ENCODE results near the gene IKBKE. TPM values are rescaled to one million over a fixed set of nuclear protein-coding genes. Genes with fewer than 3 reads are reported as not detected.

IKBKE gene
- polyA plus RNA-seq, 1 donor (not counting 4 experiments of a cell fraction or from before 2014, with no cell fraction given) = 8.9 TPM

- H3K4me2 ChIP-seq (ENCODE audit: control insufficient read depth, extremely low read depth, insufficient read depth, low read depth, low read length) = peak overlapping the region; percentile 73
- FAIRE-seq (no peak), DNase-seq (ENCODE audit: low read depth, low spot score) (no peak)
- no peak overlapping the region for H3K27ac ChIP-seq (ENCODE audit: control insufficient read depth, insufficient read depth, low read length)
- H3K27me3 ChIP-seq (ENCODE audit: control insufficient read depth, extremely low read depth, insufficient read depth, low read length) = no peaks in the 10 kb centered on the region
- TF ChIP-seq CTCF (optimal IDR thresholded peaks at IDR 0.05 in 1 of 3, IDR thresholded peaks at IDR 0.05 in 1 of 3, conservative IDR thresholded peaks at IDR 0.05 in 1 of 3; ENCODE audit: extremely low read depth in 1 of 3, insufficient read depth in 2 of 3, low read length in 3 of 3) (no peak), EZH2 (IDR thresholded peaks at IDR 0.05; ENCODE audit: low read length) (no peak)
- peaks cover 31% of the 10 kb centered on the region for H3K4me1 ChIP-seq (ENCODE audit: control insufficient read depth, extremely low read depth, insufficient read depth, low read length)
- H3K9me3 ChIP-seq (ENCODE audit: control insufficient read depth, low read depth, low read length) = no peaks in the 10 kb centered on the region
- H3K36me3 ChIP-seq (ENCODE audit: control insufficient read depth in 2 of 2, extremely low read depth in 1 of 2, insufficient read depth in 2 of 2, low read length in 2 of 2) = no peaks in the 10 kb centered on the region
- no peaks in the 10 kb centered on the region for H4K20me1 ChIP-seq (ENCODE audit: control insufficient read depth, extremely low read depth, insufficient read depth, low read length)
- no peak overlapping the region for H2AFZ ChIP-seq (ENCODE audit: control insufficient read depth, low read length)
- no peak overlapping the region for H3K4me3 ChIP-seq (ENCODE audit: control insufficient read depth in 2 of 3, extremely low read depth in 1 of 3, insufficient read depth in 2 of 3, low read depth in 1 of 3, low read length in 3 of 3)
- no peaks in the 10 kb centered on the region for H3K79me2 ChIP-seq (ENCODE audit: control insufficient read depth, insufficient read depth, low read length)
- dilution Hi-C loops (cut with MboI; ENCODE audit: extremely low pct_ligation_motif_present, low sequenced_read_pairs) = no loop called here
- no peaks in the 10 kb centered on the region for H3K9me1 ChIP-seq (ENCODE audit: control insufficient read depth, extremely low read depth, insufficient read depth, low read length)
- no peak overlapping the region for H3K9ac ChIP-seq (ENCODE audit: control insufficient read depth, extremely low read depth, insufficient read depth, low read length)
Observed at GRCh38 chr1:206504363-206504713, 34.1 kb downstream of the IKBKE start.

- dilution Hi-C loops (cut with MboI; ENCODE audit: extremely low pct_ligation_motif_present, low sequenced_read_pairs) = no loop called here
- H3K9me1 ChIP-seq (ENCODE audit: control insufficient read depth, extremely low read depth, insufficient read depth, low read length) = no peaks in the 10 kb centered on the region
- H3K27me3 ChIP-seq (ENCODE audit: control insufficient read depth, extremely low read depth, insufficient read depth, low read length) = no peaks in the 10 kb centered on the region
- H2AFZ ChIP-seq (ENCODE audit: control insufficient read depth, low read length) = no peak overlapping the region
- no peaks in the 10 kb centered on the region for H3K9me3 ChIP-seq (ENCODE audit: control insufficient read depth, low read depth, low read length)
- no peak overlapping the region for H3K4me2 ChIP-seq (ENCODE audit: control insufficient read depth, extremely low read depth, insufficient read depth, low read depth, low read length)
- FAIRE-seq (no peak), DNase-seq (ENCODE audit: low read depth, low spot score) (no peak)
- H3K36me3 ChIP-seq (ENCODE audit: control insufficient read depth in 2 of 2, extremely low read depth in 1 of 2, insufficient read depth in 2 of 2, low read length in 2 of 2) = no peaks in the 10 kb centered on the region
- no peak overlapping the region for H3K27ac ChIP-seq (ENCODE audit: control insufficient read depth, insufficient read depth, low read length)
- H4K20me1 ChIP-seq (ENCODE audit: control insufficient read depth, extremely low read depth, insufficient read depth, low read length) = no peaks in the 10 kb centered on the region
- no peaks in the 10 kb centered on the region for H3K79me2 ChIP-seq (ENCODE audit: control insufficient read depth, insufficient read depth, low read length)
- peak; percentile 56 to 65 (median 59) for TF ChIP-seq CTCF (optimal IDR thresholded peaks at IDR 0.05 in 1 of 3, IDR thresholded peaks at IDR 0.05 in 1 of 3, conservative IDR thresholded peaks at IDR 0.05 in 1 of 3; ENCODE audit: extremely low read depth in 1 of 3, insufficient read depth in 2 of 3, low read length in 3 of 3)
- no peak for TF ChIP-seq EZH2 (IDR thresholded peaks at IDR 0.05; ENCODE audit: low read length)
- peaks cover 44% of the 10 kb centered on the region for H3K4me1 ChIP-seq (ENCODE audit: control insufficient read depth, extremely low read depth, insufficient read depth, low read length)
- no peak overlapping the region for H3K4me3 ChIP-seq (ENCODE audit: control insufficient read depth in 2 of 3, extremely low read depth in 1 of 3, insufficient read depth in 2 of 3, low read depth in 1 of 3, low read length in 3 of 3)
- no peak overlapping the region for H3K9ac ChIP-seq (ENCODE audit: control insufficient read depth, extremely low read depth, insufficient read depth, low read length)
Observed at GRCh38 chr1:206505702-206506355, 35.6 kb downstream of the IKBKE start.

Measured in keratinocyte (primary cell).